ENCODE data around the gene C1orf167. TPM values are rescaled to one million over a fixed set of nuclear protein-coding genes. Genes with fewer than 3 reads are reported as not detected.

The C1orf167 gene
- total and polyA plus RNA-seq, 2 of the 8 experiments (the other 6 are each of a cell fraction or from before 2014, with no cell fraction given): 0.70 to 1.3 TPM

DNA sequence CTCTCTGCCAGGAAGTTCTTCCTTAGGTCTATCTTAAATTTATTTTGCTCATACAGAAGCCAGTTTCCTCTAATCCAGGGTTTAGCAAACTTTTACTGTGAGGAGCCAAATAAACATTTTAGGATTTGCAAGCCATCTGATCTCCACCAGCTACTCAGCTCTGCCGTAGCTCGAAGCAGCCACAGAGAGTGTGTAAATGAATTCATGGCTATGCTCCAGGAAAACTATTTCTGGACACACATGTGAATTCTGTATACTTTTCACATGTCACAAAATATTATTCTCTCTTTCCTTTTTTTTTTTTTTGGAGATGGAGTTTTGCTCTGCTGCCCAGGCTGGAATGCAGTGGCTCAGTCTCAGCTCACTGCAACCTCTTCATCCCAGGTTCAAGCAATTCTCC is 39.5 kb upstream of the C1orf167 start:
- no peak overlapping the region for H2BK20ac ChIP-seq (ENCODE audit: low read length)
- ChIA-PET CTCF (ENCODE audit: partially characterized antibody) (interaction anchor here (0.6 to 3.0 kb wide), 11 partner anchors 12 to 145 kb away, joined by 3 to 12 read pairs (median 3); partner anchors contain the start of genes DRAXIN and FBXO6), POLR2A (ENCODE audit: partially characterized antibody) (interaction anchor here (0.9 to 2.1 kb wide), 5 partner anchors 15 to 55 kb away, joined by 3 to 6 read pairs (median 4); no protein-coding TSS in a partner anchor)
- H3K18ac ChIP-seq (ENCODE audit: extremely low read depth, low read length): no peak overlapping the region
- H3K23me2 ChIP-seq (ENCODE audit: low read depth, low read length): no peaks in the 10 kb centered on the region
- no peak overlapping the region for H3K4me2 ChIP-seq (ENCODE audit: insufficient read depth in 1 of 2, low read depth in 2 of 2, low read length in 2 of 2)
- H3K9me3 ChIP-seq (ENCODE audit: insufficient read depth in 2 of 2, low read depth in 1 of 2, low read length in 1 of 2): no peaks in the 10 kb centered on the region
- no peak overlapping the region for H2AFZ ChIP-seq (ENCODE audit: low read length)
- H3K4me1 ChIP-seq (replicated peaks in 1 of 4; ENCODE audit: control insufficient read depth in 3 of 4, insufficient read depth in 4 of 4, low read length in 3 of 4): peaks cover 0 to 12% (median 9%) of the 10 kb centered on the region in 4 experiments; a peak in 6 of 7 replicates
- no peak overlapping the region for H2BK15ac ChIP-seq (ENCODE audit: low read length)
- no peak overlapping the region for H3K4ac ChIP-seq (replicated peaks; ENCODE audit: insufficient read length, low read depth, low read length)
- peaks cover 0 to 3% of the 10 kb centered on the region in 2 experiments for H4K20me1 ChIP-seq (replicated peaks in 1 of 2; ENCODE audit: control insufficient read depth in 1 of 2, insufficient read depth in 2 of 2, low read length in 2 of 2)
- no peak overlapping the region for H3K56ac ChIP-seq (replicated peaks; ENCODE audit: insufficient read length, low read depth, low read length)
- H3K4me3 ChIP-seq (ENCODE audit: extremely low read depth in 1 of 4, insufficient read depth in 2 of 4, low read depth in 3 of 4, low read length in 4 of 4): no peak overlapping the region
- H4K8ac ChIP-seq (ENCODE audit: extremely low read depth, insufficient read depth, low read length): no peak overlapping the region
- H2BK5ac ChIP-seq (ENCODE audit: low read depth, low read length): no peak overlapping the region
- no peaks in the 10 kb centered on the region for H3K79me2 ChIP-seq (ENCODE audit: control insufficient read depth in 1 of 2, insufficient read depth in 2 of 2, low read length in 2 of 2)
- H2AK5ac ChIP-seq (ENCODE audit: low read depth, low read length): no peak overlapping the region
- no peak overlapping the region for H2BK12ac ChIP-seq (ENCODE audit: low read depth, low read length)
- H4K91ac ChIP-seq (replicated peaks; ENCODE audit: insufficient read length, low read length): no peak overlapping the region
- H4K5ac ChIP-seq (ENCODE audit: insufficient read length, low read depth, low read length): no peak overlapping the region
- 86% methylated on average over 2 of the region's 2 CpGs; no CpG with 5 or more reads in 1 of the 2 experiments for WGBS, 2 experiments (ENCODE audit: extremely low coverage in 1 of 2, insufficient coverage in 1 of 2, insufficient read length in 1 of 2, insufficient replicate concordance in 2 of 2, low coverage in 1 of 2, low lambda C conversion rate in 2 of 2, missing lambda C conversion rate in 1 of 2)
- H3K79me1 ChIP-seq (ENCODE audit: low read depth, low read length): no peaks in the 10 kb centered on the region
- no peak overlapping the region for H3K14ac ChIP-seq (ENCODE audit: insufficient read length)
- FAIRE-seq (no peak), DNase-seq (ENCODE audit: low read depth in 1 of 2, low spot score in 2 of 2) (no peak)
- no peak overlapping the region for H3K23ac ChIP-seq (ENCODE audit: insufficient read length)
- H3K36me3 ChIP-seq (ENCODE audit: control insufficient read depth in 2 of 4, insufficient read depth in 4 of 4, low read length in 3 of 4): no peaks in the 10 kb centered on the region
- no peak overlapping the region for H3K9ac ChIP-seq (replicated peaks in 1 of 4; ENCODE audit: extremely low read depth in 1 of 4, low read depth in 3 of 4, low read length in 3 of 4)
- no peak overlapping the region for H2BK120ac ChIP-seq (replicated peaks; ENCODE audit: low read depth, low read length)
- H3K27me3 ChIP-seq (replicated peaks in 1 of 4; ENCODE audit: control insufficient read depth in 3 of 4, extremely low read depth in 1 of 4, insufficient read depth in 3 of 4, low read length in 3 of 4): no peaks in the 10 kb centered on the region
- H3K27ac ChIP-seq (ENCODE audit: low read depth, low read length): no peak overlapping the region
- TF ChIP-seq NRF1 (IDR thresholded peaks at IDR 0.05; ENCODE audit: low read depth, low read length) (no peak), CTCF (IDR thresholded peaks at IDR 0.05; ENCODE audit: control extremely low read depth in 1 of 3, insufficient read depth in 1 of 3, low read depth in 1 of 3, low read length in 3 of 3) (no peak), EGR1 (IDR thresholded peaks at IDR 0.05; ENCODE audit: borderline replicate concordance, low read depth, low read length) (no peak), ATF3 (IDR thresholded peaks at IDR 0.05; ENCODE audit: insufficient read depth, low read depth, low read length) (no peak), TBP (IDR thresholded peaks at IDR 0.05; ENCODE audit: low read depth, low read length) (no peak), SRF (IDR thresholded peaks at IDR 0.05; ENCODE audit: low read depth, low read length) (no peak), SUZ12 (IDR thresholded peaks at IDR 0.05; ENCODE audit: low read length) (no peak), ASH2L (IDR thresholded peaks at IDR 0.05; ENCODE audit: low read length) (no peak), NANOG (IDR thresholded peaks at IDR 0.05; ENCODE audit: insufficient read depth, low read depth, low read length, poor library complexity, severe bottlenecking) (no peak)
